Coronary artery (tissue), 2 donors: ENCODE results near the gene TMEM235.
"Not testable (repeated sequence)": the region's sequence is repeated elsewhere in the genome, so short reads cannot be mapped to it uniquely, and the experiment has no call there.

ENCODE experiments used
- DNase-seq: peaks from one replicate; pipeline ENCODE4 v3.0.0-alpha.2; 2017; ENCODE audit warnings: low spot score
- H3K27ac ChIP-seq, 2 donors: fragments of 200-600 bp; sonication (generic); one replicate each; pipeline ENCODE4 v1.5.1; 2016 to 2019
- H3K4me3 ChIP-seq: fragments of 200-600 bp; sonication (generic); 2 replicates; pipeline ENCODE4 v1.5.1; 2016; ENCODE audit warnings: mild to moderate bottlenecking, moderate library complexity
- CTCF ChIP-seq: fragments of 200-600 bp; sonication (generic); IDR thresholded peaks from one replicate; pipeline ENCODE4 v1.5.1; 2019; ENCODE audit warnings: antibody characterized with exemption

The TMEM235 gene

DNA sequence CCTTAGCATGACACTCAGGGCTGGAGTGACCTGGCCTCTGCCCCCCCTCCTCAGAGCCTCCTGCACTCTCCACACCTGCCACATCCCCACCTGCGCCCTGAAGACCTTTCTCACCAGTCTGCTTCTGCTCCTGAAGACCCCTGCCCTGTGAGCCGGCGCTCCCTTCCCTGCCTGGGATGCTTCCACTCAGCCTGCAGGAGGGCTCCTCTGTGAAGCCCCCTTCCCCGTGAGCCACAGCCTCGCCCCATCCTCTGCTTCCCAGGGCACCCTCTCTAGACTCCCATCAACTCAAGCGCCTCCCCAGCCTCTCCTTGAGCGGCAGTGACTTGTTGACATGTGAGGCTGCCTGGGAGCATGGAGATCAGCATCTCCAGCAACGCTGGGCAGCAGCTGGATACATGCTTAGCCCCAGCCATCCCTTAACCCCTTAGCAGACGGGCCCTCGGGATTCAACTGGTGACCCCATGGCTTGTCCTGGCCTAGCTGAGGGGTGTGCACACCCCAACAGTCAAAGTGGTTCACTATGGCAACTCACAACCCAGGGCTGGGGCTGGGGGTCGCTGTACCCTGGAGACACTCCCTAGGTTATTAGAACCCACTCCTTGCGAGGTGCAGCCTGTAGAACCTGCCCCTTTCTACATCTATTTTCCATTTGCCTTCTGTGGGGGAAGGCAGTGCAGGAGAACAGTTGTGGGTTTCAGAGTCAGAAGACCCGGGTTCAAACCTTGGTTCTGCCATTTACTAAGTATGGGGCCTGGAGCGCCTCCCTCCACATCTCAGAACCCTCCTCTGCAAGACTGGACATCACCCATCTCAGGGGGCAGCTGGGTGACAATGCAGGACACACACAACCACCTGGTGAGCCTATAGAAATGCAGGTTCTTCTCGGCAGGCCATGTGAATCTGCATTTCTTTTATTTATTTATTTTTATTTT lies 21.5 kb downstream of the TMEM235 start:
- Histone ChIP-seq H3K27ac (no peak overlapping the region), H3K4me3 (no peak overlapping the region)
- no peak for TF ChIP-seq CTCF
- DNase-seq = no peak

- peak overlapping the region; percentile 98 for H3K4me3 ChIP-seq
- DNase-seq, H3K27ac ChIP-seq: not testable (repeated sequence)
Measured at GRCh38 chr17:78253636-78253945, 22.2 kb downstream of the TMEM235 start.

- peak; percentile 83 for DNase-seq
- TF ChIP-seq CTCF = no peak
Measured at GRCh38 chr17:78253946-78254672, 22.7 kb downstream of the TMEM235 start.

GRCh38 chr17:78255029-78255656 lies 23.7 kb downstream of the TMEM235 start:
- Histone ChIP-seq H3K27ac (no peak overlapping the region), H3K4me3 (no peak overlapping the region)
- no peak for DNase-seq
- TF ChIP-seq CTCF = no peak

More at GRCh38 chr17:78253946-78254672, 22.7 kb downstream of the TMEM235 start:
- Histone ChIP-seq H3K27ac (peak overlapping the region; percentile 74 to 90), H3K4me3 (peak overlapping the region; percentile 98)

DNA sequence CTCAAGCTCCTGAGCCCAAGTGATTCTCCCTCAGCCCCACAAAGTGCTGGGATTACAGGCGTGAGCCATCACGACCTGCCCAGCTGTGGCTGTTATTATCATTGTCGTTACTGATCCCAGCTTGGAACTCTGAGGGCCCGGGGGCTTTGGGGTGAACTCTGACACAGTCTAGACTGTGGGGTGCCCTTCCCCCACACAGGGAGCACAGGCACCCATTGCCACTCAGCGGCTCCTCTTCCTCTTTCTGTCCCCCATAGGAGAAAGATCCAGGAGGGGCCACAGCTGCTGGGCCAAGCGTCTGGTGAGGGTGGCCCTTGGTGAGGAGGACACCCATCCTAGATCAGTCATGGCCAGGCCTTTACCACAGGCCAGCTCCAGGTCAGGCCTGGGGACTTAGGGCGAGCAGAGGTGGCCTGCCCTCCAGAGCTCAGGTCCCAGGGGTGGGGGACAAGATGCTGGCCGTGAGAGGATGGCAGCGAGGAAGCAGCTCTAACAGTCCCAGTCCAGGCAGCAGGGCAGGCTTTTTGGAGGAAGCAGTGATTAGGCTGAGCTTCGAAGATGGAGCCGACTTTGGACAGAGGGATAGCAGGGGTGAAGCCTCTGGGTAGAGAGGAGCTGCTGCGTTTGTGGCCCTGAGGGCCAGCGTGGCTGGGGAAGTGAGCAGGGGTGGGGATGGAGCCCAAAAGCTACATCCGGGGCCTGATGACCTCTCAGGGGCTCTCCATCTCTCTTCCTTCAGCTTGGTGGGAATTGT lies 24.7 kb downstream of the TMEM235 start:
- no peak for DNase-seq
- Histone ChIP-seq H3K27ac (no peak overlapping the region), H3K4me3 (no peak overlapping the region)
- no peak for TF ChIP-seq CTCF

DNA sequence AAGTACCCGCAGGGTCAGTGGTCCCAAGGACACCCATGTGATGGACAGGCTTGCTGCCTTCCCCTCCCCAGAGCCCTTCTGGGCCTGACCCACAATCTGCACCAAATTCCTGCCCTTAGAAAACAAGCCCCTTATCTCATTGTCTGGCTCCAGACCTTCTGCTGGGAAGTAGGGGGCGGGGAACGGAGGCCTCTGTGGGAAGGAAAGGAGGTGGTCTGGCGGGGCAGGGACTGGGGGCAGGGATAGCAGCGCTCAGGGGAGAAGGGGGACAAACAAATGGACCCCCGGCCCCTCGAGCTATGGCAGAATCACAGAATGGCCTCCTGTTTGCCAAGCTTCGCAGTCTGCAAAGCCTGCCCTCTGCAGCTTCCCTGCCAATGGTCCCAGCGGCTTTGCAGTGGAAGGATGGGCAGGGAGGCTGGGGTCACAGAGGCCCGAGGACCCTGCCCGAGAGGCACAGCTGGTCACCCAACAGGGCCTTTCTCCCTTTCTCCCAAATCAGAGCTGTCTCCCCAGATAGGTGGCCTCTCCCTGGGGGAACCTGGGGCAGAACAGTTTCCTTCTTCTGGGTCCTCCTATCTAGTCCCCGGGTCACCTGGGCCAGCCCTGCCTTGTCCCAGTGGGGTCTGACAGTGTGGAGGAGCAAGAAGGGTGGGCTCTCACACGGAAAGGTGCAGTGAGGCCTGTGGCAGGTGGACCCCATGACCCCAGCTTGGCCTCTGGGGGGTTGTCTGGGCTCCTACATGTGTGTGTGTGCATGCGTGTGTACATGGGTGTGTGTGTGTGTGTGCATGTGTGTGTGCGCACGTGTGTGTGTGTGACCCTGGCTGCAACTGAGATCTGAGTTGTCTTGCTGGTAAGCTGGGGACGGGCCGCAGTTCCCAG lies 25.5 kb downstream of the TMEM235 start:
- H3K4me3 ChIP-seq = no peak overlapping the region
- no peak for TF ChIP-seq CTCF
- H3K27ac ChIP-seq = no peak overlapping the region
- DNase-seq = no peak
